Jurkat, Clone E6-1 (cell line): ENCODE data around the gene IST1.
"Not testable (repeated sequence)": the region's sequence is repeated elsewhere in the genome, so short reads cannot be mapped to it uniquely, and the experiment has no call there.

Source experiments
- DNase-seq: peaks from one replicate; pipeline ENCODE4 v3.0.0-alpha.2; 2011; ENCODE audit warnings: low read depth, low spot score
- H3K4me3 ChIP-seq: 2 replicates; pipeline ENCODE4 v1.5.1; 2011; ENCODE audit warnings: mild to moderate bottlenecking, low read length, control low read depth, moderate library complexity

IST1 gene

GRCh38 chr16:71873199-71873598 is 22.1 kb upstream of the IST1 start:
- no peak for DNase-seq

GRCh38 chr16:71878911-71879310 is 16.4 kb upstream of the IST1 start:
- DNase-seq, result no peak
- no peak overlapping the region for H3K4me3 ChIP-seq

More at GRCh38 chr16:71873199-71873598, 22.1 kb upstream of the IST1 start:
- no peak overlapping the region for H3K4me3 ChIP-seq

- H3K4me3 ChIP-seq, result no peak overlapping the region
- DNase-seq, result no peak
Measured at GRCh38 chr16:71880176-71880575, 15.2 kb upstream of the IST1 start.

GRCh38 chr16:71882505-71883167 is 12.7 kb upstream of the IST1 start:
- peak; percentile 86 for DNase-seq
- peak overlapping the region; percentile 57 for H3K4me3 ChIP-seq

GRCh38 chr16:71883168-71883848 is 12.0 kb upstream of the IST1 start:
- DNase-seq, result no peak

GRCh38 chr16:71883849-71884638 is 11.3 kb upstream of the IST1 start, which contains the start of gene ZNF821:
Gene ZNF821, minus strand, starts transcription at chr16:71884182. Its CDS starts 4,236 bp downstream, at chr16:71879946.
- peak within 1 kb of the TSS; percentile 57 for H3K4me3 ChIP-seq
- peak; percentile 59 for DNase-seq

More at GRCh38 chr16:71883168-71883848, 12.0 kb upstream of the IST1 start:
- peak overlapping the region; percentile 57 for H3K4me3 ChIP-seq

GRCh38 chr16:71885261-71885650 is 10.1 kb upstream of the IST1 start:
- DNase-seq, result no peak
- H3K4me3 ChIP-seq, result no peak overlapping the region

GRCh38 chr16:71889147-71889546 is 6.2 kb upstream of the IST1 start:
- DNase-seq, result no peak
- H3K4me3 ChIP-seq, result no peak overlapping the region

GRCh38 chr16:71893888-71894228 is 1.5 kb upstream of the IST1 start:
- no peak for DNase-seq
- H3K4me3 ChIP-seq, result peak overlapping the region; percentile 92

- H3K4me3 ChIP-seq, result peak overlapping the region; percentile 92
- peak; percentile 37 for DNase-seq
Measured at GRCh38 chr16:71894229-71894920, 956 bp upstream of the IST1 start.

GRCh38 chr16:71895679-71896365 is 491 bp downstream of the IST1 start:
- H3K4me3 ChIP-seq, result peak overlapping the region; percentile 92
- no peak for DNase-seq

GRCh38 chr16:71896764-71897368 is 1.5 kb downstream of the IST1 start:
- DNase-seq, result no peak

GRCh38 chr16:71899171-71899570 is 3.8 kb downstream of the IST1 start:
- DNase-seq, result no peak

More at GRCh38 chr16:71896764-71897368, 1.5 kb downstream of the IST1 start:
- H3K4me3 ChIP-seq, result peak overlapping the region; percentile 92

GRCh38 chr16:71902656-71903365 is 7.5 kb downstream of the IST1 start:
- H3K4me3 ChIP-seq, result no peak overlapping the region
- DNase-seq, result no peak

More at GRCh38 chr16:71899171-71899570, 3.8 kb downstream of the IST1 start:
- no peak overlapping the region for H3K4me3 ChIP-seq

- no peak overlapping the region for H3K4me3 ChIP-seq
- DNase-seq, result no peak
Measured at GRCh38 chr16:71903608-71904007, 8.3 kb downstream of the IST1 start.

GRCh38 chr16:71904239-71904638 is 8.9 kb downstream of the IST1 start:
- DNase-seq, result no peak
- no peak overlapping the region for H3K4me3 ChIP-seq

- not testable (repeated sequence) for H3K4me3 ChIP-seq
- peak; percentile 72 for DNase-seq
Measured at GRCh38 chr16:71905765-71906164, 10.4 kb downstream of the IST1 start.

- no peak for DNase-seq
- no peak overlapping the region for H3K4me3 ChIP-seq
Measured at GRCh38 chr16:71911121-71911520, 15.8 kb downstream of the IST1 start.
